Measurements from ENCODE around the gene MAPRE2. TPM values are rescaled to one million over a fixed set of nuclear protein-coding genes. Genes with fewer than 3 reads are reported as not detected.

MAPRE2 gene
- total RNA-seq, 1 experiment from 2014 or later = 31.4 TPM

- Mint-ChIP-seq H3K27ac (ENCODE audit: unreplicated experiment) (no peak overlapping the region), H3K36me3 (ENCODE audit: insufficient read depth, unreplicated experiment) (no peaks in the 10 kb centered on the region), H3K9me3 (ENCODE audit: low read depth, unreplicated experiment) (no peaks in the 10 kb centered on the region), H3K4me1 (ENCODE audit: low read depth, unreplicated experiment) (no peaks in the 10 kb centered on the region), H3K27me3 (ENCODE audit: unreplicated experiment) (no peaks in the 10 kb centered on the region), H3K4me3 (ENCODE audit: low read depth, unreplicated experiment) (no peak overlapping the region)
- CTCF ChIA-PET = no interaction called here
- intact Hi-C loops (cut with micrococcal nuclease; ENCODE audit: unreplicated experiment) = no loop called here
- no peak for DNase-seq
- TF ChIP-seq CTCF (IDR thresholded peaks at IDR 0.05; ENCODE audit: unreplicated experiment) = no peak
- no TSS peak for BruUV-seq (replicated peaks)
Measured at GRCh38 chr18:35192415-35192814, 151.2 kb downstream of the MAPRE2 start.

Other genes with a start within 250 kb of the MAPRE2 start
- gene ZNF397, start 199.6 kb downstream of the MAPRE2 start, total RNA-seq (2022) = 27.9 and 29.2 TPM in 2 replicates
- gene ZSCAN30, start 248.8 kb downstream of the MAPRE2 start, total RNA-seq (2022) = 15.9 and 17.0 TPM in 2 replicates

Measured in Calu3 (cell line).